ENCODE results near the gene TH. TPM values are rescaled to one million over a fixed set of nuclear protein-coding genes. Genes with fewer than 3 reads are reported as not detected.

TH gene
- total RNA-seq, 2 experiments from 2014 or later = not detected

GRCh38 chr11:2148595-2148994, 23.0 kb downstream of the TH start:
- H3K4me1 Mint-ChIP-seq (ENCODE audit: low read depth) = peaks cover 5% of the 10 kb centered on the region
- ATAC-seq (no peak), DNase-seq (no peak)
- no peak overlapping the region for H3K4me3 Mint-ChIP-seq
- H3K27me3 Mint-ChIP-seq (ENCODE audit: low read depth) = peaks cover 48% of the 10 kb centered on the region
- ChIA-PET POLR2A (no interaction called here), CTCF (interaction anchor here (1.0 to 10.2 kb wide), 3 partner anchors 8 to 111 kb away, joined by 3 to 261 read pairs (median 5); no protein-coding TSS in a partner anchor)
- H3K27ac Mint-ChIP-seq = no peak overlapping the region
- no peaks in the 10 kb centered on the region for H3K36me3 Mint-ChIP-seq (ENCODE audit: low read depth)
- no peaks in the 10 kb centered on the region for H3K9me3 Mint-ChIP-seq (ENCODE audit: insufficient read depth)

GRCh38 chr11:2147391-2147790, 24.2 kb downstream of the TH start:
- POLR2A ChIA-PET = no interaction called here
- Mint-ChIP-seq H3K9me3 (ENCODE audit: insufficient read depth) (no peaks in the 10 kb centered on the region), H3K27ac (no peak overlapping the region), H3K36me3 (ENCODE audit: low read depth) (no peaks in the 10 kb centered on the region), H3K4me3 (no peak overlapping the region), H3K27me3 (ENCODE audit: low read depth) (peaks cover 59% of the 10 kb centered on the region), H3K4me1 (ENCODE audit: low read depth) (peaks cover 12% of the 10 kb centered on the region)
- ATAC-seq (no peak), DNase-seq (no peak)
- CTCF ChIA-PET = interaction anchor here (1.2 to 10.2 kb wide), 3 partner anchors 9 to 454 kb away, joined by 3 to 261 read pairs (median 5); no protein-coding TSS in a partner anchor

GRCh38 chr11:2146051-2146450, 25.6 kb downstream of the TH start:
- no peak overlapping the region for H3K27ac Mint-ChIP-seq
- POLR2A ChIA-PET = no interaction called here
- no peak for DNase-seq
- CTCF ChIA-PET = interaction anchor here (10.2 kb wide), 1 partner anchor 108 kb away, joined by 261 read pairs; no protein-coding TSS in a partner anchor
- H3K36me3 Mint-ChIP-seq (ENCODE audit: low read depth) = no peaks in the 10 kb centered on the region
- H3K9me3 Mint-ChIP-seq (ENCODE audit: insufficient read depth) = no peaks in the 10 kb centered on the region
- no peak for ATAC-seq
- H3K27me3 Mint-ChIP-seq (ENCODE audit: low read depth) = peaks cover 70% of the 10 kb centered on the region
- no peak overlapping the region for H3K4me3 Mint-ChIP-seq
- peaks cover 10% of the 10 kb centered on the region for H3K4me1 Mint-ChIP-seq (ENCODE audit: low read depth)

- H3K9me3 Mint-ChIP-seq (ENCODE audit: insufficient read depth) = no peaks in the 10 kb centered on the region
- peaks cover 10% of the 10 kb centered on the region for H3K4me1 Mint-ChIP-seq (ENCODE audit: low read depth)
- H3K27ac Mint-ChIP-seq = no peak overlapping the region
- POLR2A ChIA-PET = no interaction called here
- peaks cover 71% of the 10 kb centered on the region for H3K27me3 Mint-ChIP-seq (ENCODE audit: low read depth)
- H3K4me3 Mint-ChIP-seq = no peak overlapping the region
- CTCF ChIA-PET = interaction anchor here (0.7 to 1.3 kb wide), 2 partner anchors 8 to 52 kb away, joined by 3 to 4 read pairs; no protein-coding TSS in a partner anchor
- ATAC-seq = no peak
- DNase-seq = no peak
- no peaks in the 10 kb centered on the region for H3K36me3 Mint-ChIP-seq (ENCODE audit: low read depth)
Observed at GRCh38 chr11:2144544-2145248, 26.9 kb downstream of the TH start.

GRCh38 chr11:2143799-2144543, 27.6 kb downstream of the TH start:
- ATAC-seq = no peak
- Mint-ChIP-seq H3K9me3 (ENCODE audit: insufficient read depth) (no peaks in the 10 kb centered on the region), H3K27me3 (ENCODE audit: low read depth) (peaks cover 67% of the 10 kb centered on the region), H3K4me1 (ENCODE audit: low read depth) (peaks cover 10% of the 10 kb centered on the region), H3K27ac (no peak overlapping the region), H3K36me3 (ENCODE audit: low read depth) (no peaks in the 10 kb centered on the region), H3K4me3 (no peak overlapping the region)
- POLR2A ChIA-PET = no interaction called here
- CTCF ChIA-PET = interaction anchor here (0.7 to 3.6 kb wide), 4 partner anchors 7 to 106 kb away, joined by 3 to 24 read pairs (median 4); no protein-coding TSS in a partner anchor
- no peak for DNase-seq

- H3K4me1 Mint-ChIP-seq (ENCODE audit: low read depth) = peaks cover 10% of the 10 kb centered on the region
- ATAC-seq = no peak
Observed at GRCh38 chr11:2143477-2143798, 28.2 kb downstream of the TH start.

GRCh38 chr11:2142762-2143202, 28.8 kb downstream of the TH start:
- CTCF ChIA-PET = interaction anchor here (3.6 kb wide), 1 partner anchor 8 kb away, joined by 24 read pairs; no protein-coding TSS in a partner anchor
- POLR2A ChIA-PET = no interaction called here
- ATAC-seq = no peak
- Mint-ChIP-seq H3K27ac (no peak overlapping the region), H3K4me3 (no peak overlapping the region), H3K9me3 (ENCODE audit: insufficient read depth) (no peaks in the 10 kb centered on the region), H3K36me3 (ENCODE audit: low read depth) (no peaks in the 10 kb centered on the region), H3K27me3 (ENCODE audit: low read depth) (peaks cover 62% of the 10 kb centered on the region), H3K4me1 (ENCODE audit: low read depth) (peaks cover 10% of the 10 kb centered on the region)
- DNase-seq = no peak

More at GRCh38 chr11:2143477-2143798, 28.2 kb downstream of the TH start:
- CTCF ChIA-PET = interaction anchor here (0.9 to 3.6 kb wide), 2 partner anchors 8 to 106 kb away, joined by 4 to 24 read pairs; no protein-coding TSS in a partner anchor
- no peak for DNase-seq
- Mint-ChIP-seq H3K27ac (no peak overlapping the region), H3K9me3 (ENCODE audit: insufficient read depth) (no peaks in the 10 kb centered on the region), H3K4me3 (no peak overlapping the region), H3K27me3 (ENCODE audit: low read depth) (peaks cover 65% of the 10 kb centered on the region), H3K36me3 (ENCODE audit: low read depth) (no peaks in the 10 kb centered on the region)
- POLR2A ChIA-PET = no interaction called here

- Mint-ChIP-seq H3K9me3 (ENCODE audit: insufficient read depth) (no peaks in the 10 kb centered on the region), H3K4me3 (no peak overlapping the region), H3K27ac (no peak overlapping the region), H3K36me3 (ENCODE audit: low read depth) (no peaks in the 10 kb centered on the region), H3K4me1 (ENCODE audit: low read depth) (peaks cover 10% of the 10 kb centered on the region), H3K27me3 (ENCODE audit: low read depth) (peaks cover 65% of the 10 kb centered on the region)
- ATAC-seq (no peak), DNase-seq (no peak)
- ChIA-PET CTCF (interaction anchor here (3.6 kb wide), 1 partner anchor 9 kb away, joined by 24 read pairs; no protein-coding TSS in a partner anchor), POLR2A (no interaction called here)
Observed at GRCh38 chr11:2142300-2142759, 29.3 kb downstream of the TH start.

- H3K27ac Mint-ChIP-seq = no peak overlapping the region
- DNase-seq = no peak
- POLR2A ChIA-PET = no interaction called here
Observed at GRCh38 chr11:2140411-2141400, 30.9 kb downstream of the TH start.

GRCh38 chr11:2139621-2140337, 31.8 kb downstream of the TH start:
- no peak for DNase-seq
- CTCF ChIA-PET = no interaction called here
- no peaks in the 10 kb centered on the region for H3K9me3 Mint-ChIP-seq (ENCODE audit: insufficient read depth)
- no peak overlapping the region for H3K27ac Mint-ChIP-seq
- H3K4me3 Mint-ChIP-seq = no peak overlapping the region
- no peak for ATAC-seq
- H3K36me3 Mint-ChIP-seq (ENCODE audit: low read depth) = no peaks in the 10 kb centered on the region
- peaks cover 10% of the 10 kb centered on the region for H3K4me1 Mint-ChIP-seq (ENCODE audit: low read depth)
- POLR2A ChIA-PET = no interaction called here
- peaks cover 62% of the 10 kb centered on the region for H3K27me3 Mint-ChIP-seq (ENCODE audit: low read depth)

More at GRCh38 chr11:2140411-2141400, 30.9 kb downstream of the TH start:
- no peak for ATAC-seq
- Mint-ChIP-seq H3K4me1 (ENCODE audit: low read depth) (peaks cover 10% of the 10 kb centered on the region), H3K36me3 (ENCODE audit: low read depth) (no peaks in the 10 kb centered on the region), H3K27me3 (ENCODE audit: low read depth) (peaks cover 68% of the 10 kb centered on the region), H3K4me3 (no peak overlapping the region), H3K9me3 (ENCODE audit: insufficient read depth) (no peaks in the 10 kb centered on the region)
- CTCF ChIA-PET = interaction anchor here (0.7 to 3.6 kb wide), 2 partner anchors 10 to 446 kb away, joined by 3 to 24 read pairs; no protein-coding TSS in a partner anchor

GRCh38 chr11:2139123-2139521, 32.5 kb downstream of the TH start, which contains the start of gene IGF2:
TSS of gene IGF2 (minus strand) at chr11:2139389. CDS start at chr11:2135523, 3,866 bp downstream.
- no peaks in the 10 kb centered on the region for H3K36me3 Mint-ChIP-seq (ENCODE audit: low read depth)
- H3K4me3 Mint-ChIP-seq = no peak within 1 kb of the TSS
- ChIA-PET POLR2A (no interaction called here), CTCF (no interaction called here)
- no peaks in the 10 kb centered on the region for H3K9me3 Mint-ChIP-seq (ENCODE audit: insufficient read depth)
- DNase-seq (no peak), ATAC-seq (peak; percentile 25)
- H3K27ac Mint-ChIP-seq = no peak within 1 kb of the TSS
- peaks cover 58% of the 10 kb centered on the region for H3K27me3 Mint-ChIP-seq (ENCODE audit: low read depth)
- peaks cover 10% of the 10 kb centered on the region for H3K4me1 Mint-ChIP-seq (ENCODE audit: low read depth)

Data from activated CD8-positive, alpha-beta T cell treated with anti-CD3 and anti-CD28 coated beads, Interleukin-2, amount 10 ng/mL, durations not matched to agents 7 days and 5 days (primary cell).